ENCODE results near the gene PRR33. TPM values are rescaled to one million over a fixed set of nuclear protein-coding genes. Genes with fewer than 3 reads are reported as not detected.

Gene PRR33
- total and polyA plus RNA-seq, 4 donors: not detected

- no peaks in the 10 kb centered on the region for H3K27me3 ChIP-seq (ENCODE audit: control insufficient read depth in 4 of 4, insufficient read depth in 4 of 4, low read length in 3 of 4)
- no peak for TF ChIP-seq FOXA1 (IDR thresholded peaks at IDR 0.05)
- TF ChIP-seq, protein P1, sequence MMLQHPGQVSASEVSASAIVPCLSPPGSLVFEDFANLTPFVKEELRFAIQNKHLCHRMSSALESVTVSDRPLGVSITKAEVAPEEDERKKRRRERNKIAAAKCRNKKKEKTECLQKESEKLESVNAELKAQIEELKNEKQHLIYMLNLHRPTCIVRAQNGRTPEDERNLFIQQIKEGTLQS (IDR thresholded peaks at IDR 0.05): no peak
- TF ChIP-seq YY1 (IDR thresholded peaks at IDR 0.05): no peak
- TF ChIP-seq SP1 (IDR thresholded peaks at IDR 0.05): no peak
- TF ChIP-seq ZBTB33 (IDR thresholded peaks at IDR 0.05): no peak
- TF ChIP-seq NR2F2 (IDR thresholded peaks at IDR 0.05): no peak
- no peak for TF ChIP-seq EGR1 (IDR thresholded peaks at IDR 0.05; ENCODE audit: low read depth in 2 of 2)
- no peak for TF ChIP-seq GABPA (IDR thresholded peaks at IDR 0.05 in 1 of 2, conservative IDR thresholded peaks at IDR 0.05 in 1 of 2)
- TF ChIP-seq RXRA (IDR thresholded peaks at IDR 0.05): no peak
- no peak for TF ChIP-seq TAF1 (conservative IDR thresholded peaks at IDR 0.05)
- TF ChIP-seq CTCF (IDR thresholded peaks at IDR 0.05; ENCODE audit: low read depth, low read length, missing input control): no peak
- TF ChIP-seq, protein P2, sequence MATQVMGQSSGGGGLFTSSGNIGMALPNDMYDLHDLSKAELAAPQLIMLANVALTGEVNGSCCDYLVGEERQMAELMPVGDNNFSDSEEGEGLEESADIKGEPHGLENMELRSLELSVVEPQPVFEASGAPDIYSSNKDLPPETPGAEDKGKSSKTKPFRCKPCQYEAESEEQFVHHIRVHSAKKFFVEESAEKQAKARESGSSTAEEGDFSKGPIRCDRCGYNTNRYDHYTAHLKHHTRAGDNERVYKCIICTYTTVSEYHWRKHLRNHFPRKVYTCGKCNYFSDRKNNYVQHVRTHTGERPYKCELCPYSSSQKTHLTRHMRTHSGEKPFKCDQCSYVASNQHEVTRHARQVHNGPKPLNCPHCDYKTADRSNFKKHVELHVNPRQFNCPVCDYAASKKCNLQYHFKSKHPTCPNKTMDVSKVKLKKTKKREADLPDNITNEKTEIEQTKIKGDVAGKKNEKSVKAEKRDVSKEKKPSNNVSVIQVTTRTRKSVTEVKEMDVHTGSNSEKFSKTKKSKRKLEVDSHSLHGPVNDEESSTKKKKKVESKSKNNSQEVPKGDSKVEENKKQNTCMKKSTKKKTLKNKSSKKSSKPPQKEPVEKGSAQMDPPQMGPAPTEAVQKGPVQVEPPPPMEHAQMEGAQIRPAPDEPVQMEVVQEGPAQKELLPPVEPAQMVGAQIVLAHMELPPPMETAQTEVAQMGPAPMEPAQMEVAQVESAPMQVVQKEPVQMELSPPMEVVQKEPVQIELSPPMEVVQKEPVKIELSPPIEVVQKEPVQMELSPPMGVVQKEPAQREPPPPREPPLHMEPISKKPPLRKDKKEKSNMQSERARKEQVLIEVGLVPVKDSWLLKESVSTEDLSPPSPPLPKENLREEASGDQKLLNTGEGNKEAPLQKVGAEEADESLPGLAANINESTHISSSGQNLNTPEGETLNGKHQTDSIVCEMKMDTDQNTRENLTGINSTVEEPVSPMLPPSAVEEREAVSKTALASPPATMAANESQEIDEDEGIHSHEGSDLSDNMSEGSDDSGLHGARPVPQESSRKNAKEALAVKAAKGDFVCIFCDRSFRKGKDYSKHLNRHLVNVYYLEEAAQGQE (IDR thresholded peaks at IDR 0.05): no peak
- no peak for TF ChIP-seq MAX (IDR thresholded peaks at IDR 0.05)
- no peak for TF ChIP-seq JUND (IDR thresholded peaks at IDR 0.05)
- peaks cover 0 to 12% (median 5%) of the 10 kb centered on the region in 4 donors for H3K4me1 ChIP-seq (ENCODE audit: control insufficient read depth in 4 of 4, insufficient read depth in 4 of 4, low read length in 3 of 4)
- no peak overlapping the region for H3K9ac ChIP-seq (ENCODE audit: low read depth in 1 of 2, low read length in 2 of 2)
- no peaks in the 10 kb centered on the region for H3K36me3 ChIP-seq (ENCODE audit: control insufficient read depth in 4 of 4, insufficient read depth in 3 of 4, low read depth in 1 of 4, low read length in 3 of 4)
- WGBS: 85% methylated on average over 1 of the region's 1 CpG
- H3K9me3 ChIP-seq (ENCODE audit: control insufficient read depth in 4 of 4, low read length in 3 of 4): no peaks in the 10 kb centered on the region
- H3K27ac ChIP-seq (ENCODE audit: low read depth in 1 of 2, low read length in 2 of 2): no peak overlapping the region
- no peak overlapping the region for H3K4me3 ChIP-seq (ENCODE audit: low read depth in 1 of 3, low read length in 3 of 3)
- no peak for DNase-seq (ENCODE audit: low spot score)
Observed at GRCh38 chr11:1860108-1860507, 31.6 kb downstream of the PRR33 start.

- WGBS: 82% methylated on average over 4 of the region's 4 CpGs
- DNase-seq (ENCODE audit: low spot score): no peak
- H3K36me3 ChIP-seq (ENCODE audit: control insufficient read depth in 4 of 4, insufficient read depth in 3 of 4, low read depth in 1 of 4, low read length in 3 of 4): no peaks in the 10 kb centered on the region
Observed at GRCh38 chr11:1859004-1859403, 32.7 kb downstream of the PRR33 start.

More at GRCh38 chr11:1859004-1859403, 32.7 kb downstream of the PRR33 start:
- peaks cover 0 to 5% (median 5%) of the 10 kb centered on the region in 4 donors for H3K4me1 ChIP-seq (ENCODE audit: control insufficient read depth in 4 of 4, insufficient read depth in 4 of 4, low read length in 3 of 4)
- H3K4me3 ChIP-seq (ENCODE audit: low read depth in 1 of 3, low read length in 3 of 3): no peak overlapping the region
- no peaks in the 10 kb centered on the region for H3K9me3 ChIP-seq (ENCODE audit: control insufficient read depth in 4 of 4, low read length in 3 of 4)
- TF ChIP-seq HNF4G (IDR thresholded peaks at IDR 0.05) (no peak), TAF1 (conservative IDR thresholded peaks at IDR 0.05) (no peak)
- TF ChIP-seq, protein P2 (IDR thresholded peaks at IDR 0.05): no peak
- H3K27ac ChIP-seq (ENCODE audit: low read depth in 1 of 2, low read length in 2 of 2): no peak overlapping the region
- H3K9ac ChIP-seq (ENCODE audit: low read depth in 1 of 2, low read length in 2 of 2): no peak overlapping the region
- no peaks in the 10 kb centered on the region for H3K27me3 ChIP-seq (ENCODE audit: control insufficient read depth in 4 of 4, insufficient read depth in 4 of 4, low read length in 3 of 4)
